Endothelial cell of umbilical vein (primary cell): ENCODE data around the gene ACSL6. TPM values are rescaled to one million over a fixed set of nuclear protein-coding genes. Genes with fewer than 3 reads are reported as not detected.

ENCODE experiments used
- BruUV-seq: library from RNA; stranded (reverse); fragments of 400-500 nt; replicated peaks from 2 replicates; lab custom pipeline; 2021; lab: Mats Ljungman, UMichigan
- CTCF ChIA-PET: fragments of 300-600, 350-600 bp; sonication (Branson Sonifier 250); formaldehyde crosslinking; loops from one replicate; lab custom pipeline; 2021; ENCODE audit warnings: antibody characterized with exemption, inconsistent platforms; lab: Charles Lee
- POLR2A ChIA-PET: fragments of 300-600, 350-600 bp; sonication (Branson Sonifier 250); formaldehyde crosslinking; loops from one replicate; lab custom pipeline; 2021; ENCODE audit warnings: antibody characterized with exemption, inconsistent platforms; lab: Charles Lee
- DNase-seq: peaks from one replicate; pipeline ENCODE4 v3.0.0-alpha.2; 2011; ENCODE audit warnings: low read depth, low spot score
- FAIRE-seq: peaks from 2 replicates; lab custom pipeline; 2011; peaks lifted over from hg19 to GRCh38; lab: Jason Lieb, UNC
- H2AFZ ChIP-seq: 2 replicates; pipeline ENCODE4 v1.6.0; 2012; ENCODE audit warnings: low read depth, low read length, control low read depth, inconsistent platforms
- H3K27ac ChIP-seq: 2 replicates; pipeline ENCODE4 v1.5.1; 2011; ENCODE audit warnings: low read depth, mild to moderate bottlenecking, control low read depth, low read length, moderate library complexity; ENCODE audit not compliant: insufficient read depth
- H3K27me3 ChIP-seq, 2 experiments: 2 replicates each; pipeline versions ENCODE4 v1.6.0 to v1.6.1; 2011; ENCODE audit warnings: low read length in 2 of 2, mixed read lengths in 1 of 2; ENCODE audit not compliant: control insufficient read depth in 2 of 2, insufficient read depth in 2 of 2
- H3K36me3 ChIP-seq, 2 experiments: 2 replicates in 1 of 2; 3 replicates in 1 of 2; pipeline ENCODE4 v1.5.1; 2011; ENCODE audit warnings: low read length in 2 of 2, mild to moderate bottlenecking in 1 of 2, moderate library complexity in 1 of 2; ENCODE audit not compliant: control insufficient read depth in 2 of 2, insufficient read depth in 2 of 2; ENCODE audit errors: extremely low read depth in 1 of 2
- H3K4me1 ChIP-seq: 3 replicates; pipeline ENCODE4 v1.5.1; 2011; ENCODE audit warnings: mild to moderate bottlenecking, low read length; ENCODE audit not compliant: control insufficient read depth, insufficient read depth; ENCODE audit errors: extremely low read depth
- H3K4me2 ChIP-seq: 2 replicates; pipeline ENCODE4 v1.6.1; 2011; ENCODE audit warnings: low read length, control low read depth, mixed read lengths; ENCODE audit not compliant: insufficient read depth
- H3K4me3 ChIP-seq, 3 experiments: fragments of 200-600 bp in 1 of 3; sonication (generic), shearing (Covaris generic) in 1 of 3; replicated peaks in 1 of 3; 2 replicates each; pipeline ENCODE4 v1.5.1; 2011 to 2016; ENCODE audit warnings: control low read depth in 3 of 3, low read length in 3 of 3, mild to moderate bottlenecking in 2 of 3, inconsistent platforms in 1 of 3, low read depth in 1 of 3, moderate library complexity in 1 of 3; ENCODE audit not compliant: insufficient read depth in 1 of 3
- H3K79me2 ChIP-seq: 2 replicates; pipeline ENCODE4 v1.6.0; 2012; ENCODE audit warnings: low read length, inconsistent platforms; ENCODE audit not compliant: control insufficient read depth, insufficient read depth
- H3K9ac ChIP-seq: replicated peaks from 2 replicates; pipeline ENCODE3; 2011; ENCODE audit warnings: low read length, control low read depth; ENCODE audit not compliant: insufficient read depth; ENCODE audit errors: extremely low read depth
- H3K9me1 ChIP-seq: replicated peaks from 3 replicates; pipeline ENCODE4 v1.6.0; 2011; ENCODE audit warnings: mild to moderate bottlenecking, low read length; ENCODE audit not compliant: control insufficient read depth, insufficient read depth; ENCODE audit errors: extremely low read depth
- H3K9me3 ChIP-seq: replicated peaks from 2 replicates; pipeline ENCODE4 v1.5.1; 2012; ENCODE audit warnings: low read length, inconsistent platforms; ENCODE audit not compliant: control insufficient read depth, insufficient read depth
- H4K20me1 ChIP-seq: replicated peaks from 2 replicates; pipeline ENCODE3; 2011; ENCODE audit warnings: mild to moderate bottlenecking, low read length; ENCODE audit not compliant: control insufficient read depth, insufficient read depth; ENCODE audit errors: extremely low read depth
- EZH2 ChIP-seq: IDR thresholded peaks from 2 replicates; pipeline ENCODE4 v1.6.1; 2012; ENCODE audit warnings: borderline replicate concordance, low read depth, mild to moderate bottlenecking, moderate library complexity, low read length, inconsistent platforms; ENCODE audit not compliant: severe bottlenecking
- GATA2 ChIP-seq: IDR thresholded peaks from 2 replicates; pipeline ENCODE4 v1.7.0; 2011; ENCODE audit warnings: low read depth, mild to moderate bottlenecking, moderate library complexity, mixed read lengths, low read length; ENCODE audit not compliant: insufficient read length, insufficient read depth
- JUN ChIP-seq: IDR thresholded peaks from 2 replicates; pipeline ENCODE4 v1.6.1; 2011; ENCODE audit warnings: borderline replicate concordance, low read depth; ENCODE audit not compliant: insufficient read length, insufficient read depth
- MYC ChIP-seq: IDR thresholded peaks from one replicate; pipeline ENCODE4 v1.6.1; 2011; ENCODE audit warnings: mild to moderate bottlenecking, low read depth, low read length
- POLR2A ChIP-seq: IDR thresholded peaks from 2 replicates; pipeline ENCODE4 v1.6.1; 2012; ENCODE audit warnings: low read depth, mild to moderate bottlenecking, control low read depth, low read length
- POLR2AphosphoS5 ChIP-seq: IDR thresholded peaks from 2 replicates; pipeline ENCODE4 v1.6.1; 2012; ENCODE audit warnings: low read depth, mild to moderate bottlenecking, control low read depth, low read length, moderate library complexity; ENCODE audit not compliant: insufficient read depth
- dilution Hi-C: fragments of 300-500 bp; cut with MboI; formaldehyde crosslinking; loops from one replicate; pipeline ENCODE4 v1.15.0; 2019; ENCODE audit warnings: low sequenced_read_pairs; ENCODE audit not compliant: extremely low pct_ligation_motif_present
- intact Hi-C: fragments of 100-400 bp; cut with micrococcal nuclease; formaldehyde crosslinking; loops from one replicate; pipeline ENCODE4 v1.10.0; 2022
- polyA plus RNA-seq, 4 experiments: library from polyadenylated mRNA; depleted of rRNA in 3 of 4; stranded (reverse) in 3 of 4; unstranded in 1 of 4; fragments of >200 nt; gene quantifications; 2 replicates each; pipeline versions ENCODE4 v1.2.1 to v1.2.3, GENCODE V29; 2011 to 2012; ENCODE audit warnings: missing spikeins in 1 of 4
- total RNA-seq: library from RNA; stranded (reverse); gene quantifications from 2 replicates; pipeline ENCODE4 v1.2.3, GENCODE V29; 2021
- TF ChIP-seq, protein P1 (sequence below): IDR thresholded peaks from 2 replicates; pipeline ENCODE4 v1.6.1; 2011; ENCODE audit not compliant: insufficient read depth, insufficient read length

ACSL6 gene
- total and polyA plus RNA-seq, 2 donors (not counting 3 experiments of a cell fraction or from before 2014, with no cell fraction given), result not detected

DNA sequence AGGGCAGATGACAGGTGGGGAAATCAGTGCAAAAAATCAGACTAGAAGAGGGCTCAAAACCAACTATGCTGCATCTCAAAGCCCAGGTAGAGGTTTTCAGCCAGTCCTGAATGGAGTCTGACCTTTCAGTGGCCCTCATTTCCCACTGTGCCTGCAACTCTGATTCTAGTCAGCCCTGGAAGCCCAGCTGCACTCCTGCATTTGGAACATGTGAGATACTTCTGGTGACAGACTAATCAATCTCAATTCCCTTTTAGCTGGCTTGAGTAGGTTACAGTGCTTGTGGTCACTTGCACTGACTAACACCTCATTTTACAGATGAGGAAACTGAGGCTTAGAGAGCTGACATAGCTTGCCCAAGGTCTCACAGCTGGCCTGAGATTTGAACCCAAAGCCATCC is 7.9 kb upstream of the ACSL6 start:
- POLR2A ChIA-PET, result no interaction called here
- H3K79me2 ChIP-seq, result no peaks in the 10 kb centered on the region

GRCh38 chr5:132017738-132018625 is 6.5 kb upstream of the ACSL6 start:
- dilution Hi-C loops (loop anchor here (25.0 kb wide), 1 partner anchor 431 kb away; no protein-coding TSS in a partner anchor), intact Hi-C loops (no loop called here)
- Histone ChIP-seq H3K79me2 (no peaks in the 10 kb centered on the region), H3K4me3 (no peak overlapping the region), H3K27ac (no peak overlapping the region), H2AFZ (no peak overlapping the region), H3K27me3 (peaks cover 16 to 34% of the 10 kb centered on the region in 2 experiments), H3K9me3 (no peaks in the 10 kb centered on the region), H3K4me1 (no peaks in the 10 kb centered on the region), H4K20me1 (no peaks in the 10 kb centered on the region), H3K4me2 (no peak overlapping the region), H3K36me3 (no peaks in the 10 kb centered on the region), H3K9ac (no peak overlapping the region), H3K9me1 (no peaks in the 10 kb centered on the region)
- TF ChIP-seq, protein P1, sequence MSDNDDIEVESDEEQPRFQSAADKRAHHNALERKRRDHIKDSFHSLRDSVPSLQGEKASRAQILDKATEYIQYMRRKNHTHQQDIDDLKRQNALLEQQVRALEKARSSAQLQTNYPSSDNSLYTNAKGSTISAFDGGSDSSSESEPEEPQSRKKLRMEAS, result no peak
- TF ChIP-seq GATA2, result no peak
- TF ChIP-seq POLR2A, result no peak
- TF ChIP-seq EZH2, result no peak
- ChIA-PET CTCF (no interaction called here), POLR2A (no interaction called here)
- no peak for FAIRE-seq
- no TSS peak for BruUV-seq
- no peak for DNase-seq

More for the DNA sequence above, 7.9 kb upstream of the ACSL6 start:
- intact Hi-C loops (no loop called here), dilution Hi-C loops (loop anchor here (25.0 kb wide), 1 partner anchor 432 kb away; no protein-coding TSS in a partner anchor)
- no peaks in the 10 kb centered on the region for H3K9me1 ChIP-seq
- H2AFZ ChIP-seq, result no peak overlapping the region
- CTCF ChIA-PET, result interaction anchor here (1.0 to 1.3 kb wide), 2 partner anchors 12 to 430 kb away, joined by 3 to 5 read pairs; no protein-coding TSS in a partner anchor
- no peak for TF ChIP-seq MYC
- no peak for TF ChIP-seq JUN
- TF ChIP-seq POLR2A, result no peak
- TF ChIP-seq GATA2, result no peak
- no peak for TF ChIP-seq POLR2AphosphoS5
- DNase-seq, result no peak
- H3K4me1 ChIP-seq, result no peaks in the 10 kb centered on the region
- H3K4me2 ChIP-seq, result no peak overlapping the region
- BruUV-seq, result no TSS peak
- no peak overlapping the region for H3K4me3 ChIP-seq
- H3K9ac ChIP-seq, result no peak overlapping the region
- H4K20me1 ChIP-seq, result no peaks in the 10 kb centered on the region
- H3K27ac ChIP-seq, result no peak overlapping the region
- H3K27me3 ChIP-seq, result peaks cover 13 to 34% of the 10 kb centered on the region in 2 experiments
- FAIRE-seq, result no peak
- H3K36me3 ChIP-seq, result no peaks in the 10 kb centered on the region
- no peaks in the 10 kb centered on the region for H3K9me3 ChIP-seq
